HL-60/S4 treated with phorbol 12-myristate 13-acetate at 8.2 ng/mL for 4 days and 3 days (cell line): ENCODE measurements around the gene BBLN.
"Not testable (repeated sequence)": the region's sequence is repeated elsewhere in the genome, so short reads cannot be mapped to it uniquely, and the experiment has no call there.

ENCODE experiments used
- in situ Hi-C: fragments of 300-500 bp; cut with MboI; formaldehyde crosslinking; loops from 2 replicates; pipeline ENCODE4 v1.15.0; 2022; ENCODE audit warnings: low sequenced_read_pairs

Gene BBLN

GRCh38 chr9:128162215-128163026 lies 2.4 kb downstream of the BBLN start:
- in situ Hi-C loops = no loop called here

GRCh38 chr9:128163027-128163515 lies 3.0 kb downstream of the BBLN start:
- in situ Hi-C loops = no loop called here

- in situ Hi-C loops = no loop called here
Observed at GRCh38 chr9:128163523-128164306, 3.6 kb downstream of the BBLN start.

GRCh38 chr9:128164307-128164885 lies 4.3 kb downstream of the BBLN start:
- in situ Hi-C loops = no loop called here

GRCh38 chr9:128166169-128166568 lies 6.1 kb downstream of the BBLN start:
- in situ Hi-C loops = no loop called here

GRCh38 chr9:128167209-128167608 lies 7.1 kb downstream of the BBLN start:
- in situ Hi-C loops = no loop called here

GRCh38 chr9:128168731-128169308 lies 8.8 kb downstream of the BBLN start:
- in situ Hi-C loops = no loop called here

- in situ Hi-C loops = no loop called here
Observed at GRCh38 chr9:128169492-128169891, 9.4 kb downstream of the BBLN start.

GRCh38 chr9:128169925-128170324 lies 9.9 kb downstream of the BBLN start:
- in situ Hi-C loops = no loop called here

- in situ Hi-C loops = no loop called here
Observed at GRCh38 chr9:128174062-128174461, 14.0 kb downstream of the BBLN start.

- in situ Hi-C loops = no loop called here
Observed at GRCh38 chr9:128175102-128175563, 15.1 kb downstream of the BBLN start.

- in situ Hi-C loops = no loop called here
Observed at GRCh38 chr9:128175726-128176125, 15.7 kb downstream of the BBLN start.

- in situ Hi-C loops = no loop called here
Observed at GRCh38 chr9:128178806-128179431, 18.9 kb downstream of the BBLN start.

GRCh38 chr9:128180001-128180400 lies 19.9 kb downstream of the BBLN start:
- in situ Hi-C loops = no loop called here

GRCh38 chr9:128180447-128180846 lies 20.4 kb downstream of the BBLN start:
- in situ Hi-C loops = no loop called here

- in situ Hi-C loops = not testable (repeated sequence)
Observed at GRCh38 chr9:128181480-128181879, 21.4 kb downstream of the BBLN start.

- in situ Hi-C loops = no loop called here
Observed at GRCh38 chr9:128182893-128183588, 23.0 kb downstream of the BBLN start.

- in situ Hi-C loops = no loop called here
Observed at GRCh38 chr9:128185979-128186965, 26.2 kb downstream of the BBLN start.

GRCh38 chr9:128187361-128187760 lies 27.3 kb downstream of the BBLN start:
- in situ Hi-C loops = no loop called here
